GM13976 (cell line): ENCODE measurements around the gene SHC3.

ENCODE experiments used
- DNase-seq: peaks from one replicate; pipeline ENCODE4 v3.0.0; 2012; ENCODE audit warnings: low spot score
- in situ Hi-C: fragments of 300-500 bp; cut with MboI; formaldehyde crosslinking; loops from one replicate; pipeline ENCODE4 v1.12.0; 2022; ENCODE audit warnings: low sequenced_read_pairs, mixed read lengths, inconsistent platforms; ENCODE audit not compliant: unreplicated experiment
- TF ChIP-seq, protein P1 (sequence below): IDR thresholded peaks from 2 replicates; pipeline ENCODE4 v1.5.1; 2012; ENCODE audit warnings: borderline replicate concordance, mild to moderate bottlenecking; ENCODE audit not compliant: insufficient read depth; ENCODE audit errors: extremely low read depth, missing control alignments, control extremely low read depth

Gene SHC3

DNA sequence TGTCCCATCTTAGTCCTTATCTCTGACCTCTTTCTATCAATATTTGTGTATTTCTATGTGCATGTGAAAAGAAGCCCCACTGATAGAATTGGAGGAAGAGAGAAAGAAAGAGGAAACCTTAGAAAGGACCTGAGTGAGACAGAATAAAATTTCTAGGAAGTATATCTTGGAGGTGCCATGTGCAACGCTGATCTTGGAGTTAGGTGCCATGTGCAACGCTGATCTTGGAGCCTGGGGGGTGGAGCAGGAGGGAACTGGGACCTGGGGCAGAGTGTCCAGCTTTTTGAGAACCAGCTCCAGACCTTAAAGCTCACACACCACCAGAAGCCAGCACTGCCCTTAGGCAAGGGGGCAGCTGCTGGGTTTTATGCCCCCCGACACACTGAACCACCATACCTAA lies 89.4 kb downstream of the SHC3 start:
- DNase-seq: no peak
- in situ Hi-C loops: no loop called here
- TF ChIP-seq, protein P1, sequence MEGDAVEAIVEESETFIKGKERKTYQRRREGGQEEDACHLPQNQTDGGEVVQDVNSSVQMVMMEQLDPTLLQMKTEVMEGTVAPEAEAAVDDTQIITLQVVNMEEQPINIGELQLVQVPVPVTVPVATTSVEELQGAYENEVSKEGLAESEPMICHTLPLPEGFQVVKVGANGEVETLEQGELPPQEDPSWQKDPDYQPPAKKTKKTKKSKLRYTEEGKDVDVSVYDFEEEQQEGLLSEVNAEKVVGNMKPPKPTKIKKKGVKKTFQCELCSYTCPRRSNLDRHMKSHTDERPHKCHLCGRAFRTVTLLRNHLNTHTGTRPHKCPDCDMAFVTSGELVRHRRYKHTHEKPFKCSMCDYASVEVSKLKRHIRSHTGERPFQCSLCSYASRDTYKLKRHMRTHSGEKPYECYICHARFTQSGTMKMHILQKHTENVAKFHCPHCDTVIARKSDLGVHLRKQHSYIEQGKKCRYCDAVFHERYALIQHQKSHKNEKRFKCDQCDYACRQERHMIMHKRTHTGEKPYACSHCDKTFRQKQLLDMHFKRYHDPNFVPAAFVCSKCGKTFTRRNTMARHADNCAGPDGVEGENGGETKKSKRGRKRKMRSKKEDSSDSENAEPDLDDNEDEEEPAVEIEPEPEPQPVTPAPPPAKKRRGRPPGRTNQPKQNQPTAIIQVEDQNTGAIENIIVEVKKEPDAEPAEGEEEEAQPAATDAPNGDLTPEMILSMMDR: no peak

DNA sequence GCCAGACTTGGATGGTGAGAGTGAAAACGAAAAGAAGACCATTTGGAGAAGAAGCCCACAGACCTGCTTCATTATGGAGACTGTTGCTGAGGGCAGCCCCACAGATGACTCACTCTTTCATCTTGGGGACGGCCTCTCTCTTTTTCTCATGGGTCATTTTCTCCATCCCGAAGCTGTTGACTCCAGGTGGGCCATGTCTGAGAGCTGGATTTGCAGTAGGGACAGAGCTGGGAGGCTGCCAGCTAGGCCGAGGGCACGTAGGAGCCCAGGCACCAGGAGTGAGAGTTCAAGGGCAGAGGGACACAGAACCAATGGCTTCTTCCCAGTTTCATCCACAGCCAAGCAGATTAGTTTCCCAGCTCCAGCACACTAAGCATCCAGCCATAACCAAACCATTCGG lies 95.0 kb downstream of the SHC3 start:
- in situ Hi-C loops: no loop called here
- DNase-seq: no peak
- TF ChIP-seq, protein P1: no peak

DNA sequence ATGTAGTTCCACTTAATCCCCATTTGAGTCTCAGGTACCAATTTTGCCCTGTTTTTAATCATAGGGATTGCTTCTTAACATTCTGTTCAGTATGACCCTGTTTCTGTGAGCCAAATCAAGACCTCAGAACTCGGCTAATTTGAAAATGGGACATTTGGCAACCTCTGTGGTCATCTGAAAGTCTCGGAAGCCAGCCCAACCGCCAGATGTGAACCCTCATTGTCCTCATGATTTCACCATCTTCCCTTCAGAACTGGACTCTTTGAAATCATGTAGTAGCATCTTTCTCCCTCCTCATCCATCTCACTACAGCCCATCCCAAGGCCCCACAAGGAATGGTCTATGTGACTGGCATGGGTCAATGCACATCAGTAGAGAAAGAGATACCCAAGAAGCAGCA lies 98.4 kb downstream of the SHC3 start:
- DNase-seq: no peak
- in situ Hi-C loops: no loop called here
- TF ChIP-seq, protein P1: no peak

DNA sequence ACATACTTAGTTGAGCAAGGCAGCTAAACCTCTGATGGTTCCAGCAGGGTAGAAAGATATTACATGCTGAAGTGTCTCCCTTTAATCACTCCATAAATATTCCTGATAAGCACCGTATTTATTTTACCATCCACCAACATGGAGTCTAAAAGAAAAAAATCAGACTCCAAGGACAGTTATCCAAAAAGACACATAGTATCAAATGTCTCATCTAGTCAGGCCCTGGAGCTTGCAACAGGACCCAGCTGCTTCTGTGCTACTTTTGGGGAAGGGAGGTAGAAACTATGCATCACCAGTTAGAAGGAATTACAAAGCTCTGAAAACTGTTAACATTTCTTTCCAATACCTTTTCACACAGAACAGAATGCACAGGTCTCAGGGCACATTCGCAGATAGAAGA lies 99.2 kb downstream of the SHC3 start:
- TF ChIP-seq, protein P1: no peak
- in situ Hi-C loops: no loop called here
- DNase-seq: no peak

DNA sequence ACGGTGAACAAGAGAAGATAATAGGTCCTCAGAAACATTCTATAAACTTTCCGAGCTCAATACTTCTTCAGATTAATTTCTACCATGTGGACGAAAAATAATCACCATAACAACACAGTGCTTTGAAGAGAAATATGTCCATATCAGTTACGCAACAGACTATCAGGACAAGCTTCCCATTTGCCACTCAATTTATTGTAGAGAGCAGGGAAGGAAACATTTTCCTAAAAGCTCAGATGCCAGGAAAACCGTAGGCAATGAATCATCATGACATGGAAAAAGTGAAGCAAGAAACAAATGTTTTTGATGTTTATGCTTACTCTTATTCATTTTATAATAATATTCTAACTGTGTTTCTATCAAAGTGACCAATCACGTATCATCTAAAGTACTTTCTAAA lies 99.8 kb downstream of the SHC3 start:
- in situ Hi-C loops: no loop called here
- DNase-seq: no peak
- TF ChIP-seq, protein P1: no peak

DNA sequence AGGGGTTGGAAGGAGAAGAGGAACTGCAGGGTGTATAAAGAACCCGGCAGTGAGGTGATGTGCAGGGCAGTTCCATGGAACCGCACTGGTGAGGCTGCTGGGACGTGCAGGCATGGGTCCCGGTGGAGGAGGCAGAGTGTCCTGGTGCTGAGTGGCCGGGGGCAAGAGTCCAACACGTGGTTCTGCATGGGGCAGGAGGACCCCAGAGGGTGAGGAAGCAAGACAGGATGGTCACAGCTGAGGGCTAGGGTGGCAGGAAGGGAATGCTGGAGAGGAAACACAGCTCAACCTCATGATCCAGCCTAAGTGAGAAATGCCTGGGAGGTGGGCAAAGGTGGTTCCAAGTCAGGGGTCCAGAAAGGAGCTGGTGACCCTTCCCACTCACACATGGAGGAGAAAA lies 100.2 kb downstream of the SHC3 start:
- no peak for DNase-seq
- TF ChIP-seq, protein P1: no peak
- in situ Hi-C loops: no loop called here

DNA sequence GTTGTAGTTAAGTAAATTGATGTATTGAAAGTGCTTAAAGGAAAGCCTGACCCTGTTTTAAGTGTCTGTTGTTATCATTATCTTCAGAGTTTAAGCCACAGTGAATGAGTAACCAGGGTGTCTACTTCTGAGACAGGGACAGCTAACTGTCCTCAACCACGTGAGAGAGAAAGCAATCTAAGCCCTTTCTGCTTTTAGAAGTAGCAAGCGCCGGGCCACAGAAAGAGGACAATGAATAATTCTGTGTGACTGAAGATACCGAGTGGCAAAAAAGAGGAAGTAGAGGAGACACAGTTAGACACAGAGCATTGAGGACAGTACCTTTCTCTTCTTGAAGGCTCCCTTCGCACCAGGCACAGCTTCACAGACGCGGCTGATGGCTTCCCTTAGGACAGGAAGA lies 101.1 kb downstream of the SHC3 start:
- in situ Hi-C loops: no loop called here
- TF ChIP-seq, protein P1: no peak
- DNase-seq: peak; percentile 37
